Adrenal gland (tissue), 12 donors: ENCODE data around the gene TOLLIP. TPM values are rescaled to one million over a fixed set of nuclear protein-coding genes. Genes with fewer than 3 reads are reported as not detected.
A peak's percentile ranks its signal among the peaks of the same experiment; 100 is the strongest.

Experiments
- DNase-seq, 7 donors: peaks; one replicate each; pipeline ENCODE4 v3.0.0-alpha.2; 2019 to 2020
- H3K27ac ChIP-seq, 5 donors: fragments of 200-600 bp; sonication (generic) in 4 of 5; 1 replicate in 3 of 5; 2 replicates in 2 of 5; pipeline versions ENCODE4 v1.5.1 to v1.8.0; 2016 to 2020; ENCODE audit warnings: mild to moderate bottlenecking in 1 of 5
- H3K27me3 ChIP-seq: fragments of 200-600 bp; 2 replicates; pipeline ENCODE4 v1.8.0; 2021
- H3K36me3 ChIP-seq, 2 donors: fragments of 200-600 bp; replicated peaks in 1 of 2; 1 replicate in 1 of 2; 2 replicates in 1 of 2; pipeline versions ENCODE4 v1.5.1 to v1.8.0; 2018 to 2022
- H3K4me1 ChIP-seq, 2 donors: fragments of 200-600 bp; replicated peaks in 1 of 2; 1 replicate in 1 of 2; 2 replicates in 1 of 2; pipeline versions ENCODE4 v1.5.1 to v1.8.0; 2018 to 2021
- H3K4me3 ChIP-seq, 4 donors: fragments of 200-600 bp; sonication (generic) in 3 of 4; one replicate each; pipeline ENCODE4 v1.5.1; 2016 to 2018
- H3K9me3 ChIP-seq, 3 donors: fragments of 200-600 bp; sonication (generic) in 1 of 3; replicated peaks in 1 of 3; 1 replicate in 2 of 3; 2 replicates in 1 of 3; pipeline versions ENCODE4 v1.5.1 to v1.8.0; 2016 to 2021
- CTCF ChIP-seq, 6 experiments: fragments of 450-650 bp in 4 of 6; fragments of 200-600 bp in 2 of 6; sonication (generic) in 1 of 6; IDR thresholded peaks; 1 replicate in 5 of 6; 2 replicates in 1 of 6; pipeline versions ENCODE4 v1.5.1 to v1.8.0; 2016 to 2021; ENCODE audit warnings: antibody characterized with exemption in 6 of 6, mild to moderate bottlenecking in 2 of 6, moderate library complexity in 1 of 6
- POLR2A ChIP-seq, 2 donors: fragments of 450-650 bp; IDR thresholded peaks; one replicate each; pipeline ENCODE4 v1.6.1; 2017; ENCODE audit warnings: antibody characterized with exemption in 2 of 2, mild to moderate bottlenecking in 2 of 2, moderate library complexity in 1 of 2
- WGBS, 4 donors: extraction: QIAGEN DNeasy Blood & Tissue Kit in 2 of 4; methylation state at CpG; one replicate each; pipeline versions ENCODE4 v1.1.5 to v1.1.7; 2013 to 2017; 5-methylcytosine and 5-hydroxymethylcytosine counted together
- intact Hi-C, 2 donors: fragments of 100-400 bp; cut with DNase I; formaldehyde crosslinking; loops; one replicate each; pipeline versions ENCODE4 v1.14.1 to v1.15.0; 2022 to 2023
- polyA plus RNA-seq, 3 donors: library from polyadenylated mRNA; stranded (reverse); fragments of 200-250 nt in 2 of 3; fragments of 350-450 nt in 1 of 3; fragmentation: Illumina TruSeq in 1 of 3; extraction: RNeasy Lipid Tissue Mini Kit (QIAGEN cat#74804) in 1 of 3; gene quantifications; one replicate each; pipeline ENCODE4 v1.2.3, GENCODE V29; 2013 to 2014
- total RNA-seq, 9 donors: library from RNA; depleted of rRNA in 4 of 9; stranded (reverse); fragments of >200 nt in 4 of 9; fragments of 120-200 nt in 1 of 9; fragmentation: NEBNext Ultra II Directional in 1 of 9; extraction: Animal tissue kit (Norgen Biotek cat#: 25700) in 1 of 9; gene quantifications; one replicate each; pipeline versions ENCODE4 v1.1.0 to v1.2.4, GENCODE V29; 2013 to 2023
- donor health status: healthy with polysubstance abuse.
- donor health status: Bipolar disorder and iron deficiency.
- donor health status: DM: yes; HTN: yes; CAD: no.
- donor health status: DM: no; HTN: no; CAD: no.
- donor health status: DM: no; HTN: no; CAD: no.
- donor health status: DM: yes; HTN: yes; CAD: no.

The TOLLIP gene
- total and polyA plus RNA-seq, 12 donors = 18.9 to 84.1 (median 66.3) TPM

GRCh38 chr11:1229471-1230120 lies 79.8 kb downstream of the TOLLIP start:
- Histone ChIP-seq H3K9me3 (no peaks in the 10 kb centered on the region), H3K27me3 (no peaks in the 10 kb centered on the region), H3K4me1 (no peaks in the 10 kb centered on the region), H3K36me3 (no peaks in the 10 kb centered on the region), H3K27ac (no peak overlapping the region), H3K4me3 (no peak overlapping the region)
- TF ChIP-seq POLR2A (IDR thresholded peaks at IDR 0.05) = no peak
- TF ChIP-seq CTCF (IDR thresholded peaks at IDR 0.05) = no peak
- WGBS, 4 donors = 57 to 74% (median 60%) methylated on average over 21 to 27 of the region's 27 CpGs; no CpG with 5 or more reads in 1 of the 4 donors
- intact Hi-C loops = no loop called here
- DNase-seq = peak in 1 of 7 donors; percentile 5

GRCh38 chr11:1228921-1229451 lies 80.4 kb downstream of the TOLLIP start:
- DNase-seq = peak in 1 of 7 donors; percentile 5
- Histone ChIP-seq H3K4me3 (no peak overlapping the region), H3K4me1 (no peaks in the 10 kb centered on the region), H3K9me3 (no peaks in the 10 kb centered on the region), H3K27me3 (peaks cover under 1% of the 10 kb centered on the region), H3K36me3 (no peaks in the 10 kb centered on the region), H3K27ac (no peak overlapping the region)
- intact Hi-C loops = no loop called here
- WGBS, 4 donors = 69 to 84% (median 77%) methylated on average over 11 to 18 of the region's 18 CpGs; no CpG with 5 or more reads in 1 of the 4 donors
- TF ChIP-seq POLR2A (IDR thresholded peaks at IDR 0.05) (no peak), CTCF (IDR thresholded peaks at IDR 0.05) (no peak)

- Histone ChIP-seq H3K36me3 (no peaks in the 10 kb centered on the region), H3K4me1 (no peaks in the 10 kb centered on the region), H3K27me3 (peaks cover 8% of the 10 kb centered on the region), H3K4me3 (no peak overlapping the region), H3K27ac (no peak overlapping the region), H3K9me3 (no peaks in the 10 kb centered on the region)
- peak in 1 of 7 donors; percentile 6 for DNase-seq
- intact Hi-C loops = no loop called here
- TF ChIP-seq CTCF (IDR thresholded peaks at IDR 0.05) (no peak), POLR2A (IDR thresholded peaks at IDR 0.05) (no peak)
- WGBS, 4 donors = 79 to 100% (median 87%) methylated on average over 2 to 31 of the region's 31 CpGs; no CpG with 5 or more reads in 1 of the 4 donors
These were observed 81.2 kb downstream of the TOLLIP start for GRCh38 chr11:1228101-1228821.

- H3K36me3 ChIP-seq = no peaks in the 10 kb centered on the region
- no peaks in the 10 kb centered on the region for H3K4me1 ChIP-seq
- intact Hi-C loops = no loop called here
- TF ChIP-seq CTCF (IDR thresholded peaks at IDR 0.05) = no peak
- TF ChIP-seq POLR2A (IDR thresholded peaks at IDR 0.05) = no peak
- H3K27ac ChIP-seq = no peak overlapping the region
- 82 to 86% (median 84%) methylated on average over 15 to 23 of the region's 23 CpGs for WGBS, 4 donors
- peak in 1 of 7 donors; percentile 7 for DNase-seq
- H3K9me3 ChIP-seq = no peaks in the 10 kb centered on the region
- H3K4me3 ChIP-seq = no peak overlapping the region
- H3K27me3 ChIP-seq = peaks cover 8% of the 10 kb centered on the region
These were observed 81.8 kb downstream of the TOLLIP start for GRCh38 chr11:1227551-1228100.
